ENCODE results near the gene HSD17B12. TPM values are rescaled to one million over a fixed set of nuclear protein-coding genes. Genes with fewer than 3 reads are reported as not detected.

HSD17B12 gene
- total and polyA plus RNA-seq, 2 experiments from 2014 or later = 128 to 168 TPM

- no peaks in the 10 kb centered on the region for H3K4me1 ChIP-seq (ENCODE audit: insufficient read depth)
- H4K20me1 ChIP-seq (replicated peaks; ENCODE audit: insufficient read depth) = peaks cover 8% of the 10 kb centered on the region; the same call in 1 of the 2 replicates
- H3K27ac ChIP-seq (ENCODE audit: low read depth) = no peak overlapping the region
- no peak for DNase-seq (ENCODE audit: low spot score)
- ATAC-seq = no peak
- H2AFZ ChIP-seq = no peak overlapping the region
- no peaks in the 10 kb centered on the region for H3K27me3 ChIP-seq (ENCODE audit: insufficient read depth)
- no peak overlapping the region for H3K4me3 ChIP-seq
- Mint-ChIP-seq H3K9me3 (no peaks in the 10 kb centered on the region), H3K4me3 (no peak overlapping the region), H3K36me3 (ENCODE audit: low read depth) (peaks cover 21% of the 10 kb centered on the region), H3K27me3 (ENCODE audit: insufficient read depth, low read depth, poor library complexity) (no peaks in the 10 kb centered on the region), H3K4me1 (no peaks in the 10 kb centered on the region), H3K27ac (no peak overlapping the region)
- H3F3A ChIP-seq (replicated peaks; ENCODE audit: low read depth) = no peaks in the 10 kb centered on the region
- peaks cover 12% of the 10 kb centered on the region; the same call in 1 of the 2 replicates for H3K36me3 ChIP-seq (ENCODE audit: insufficient read depth)
- TF ChIP-seq POLR2AphosphoS5 (IDR thresholded peaks at IDR 0.05; ENCODE audit: low read depth) (no peak), CREB1 (CRISPR knock-in tag; IDR thresholded peaks at IDR 0.05; ENCODE audit: low read depth) (no peak), REST (IDR thresholded peaks at IDR 0.05; ENCODE audit: unreplicated experiment) (no peak), ZNF331 (CRISPR knock-in tag; IDR thresholded peaks at IDR 0.05; ENCODE audit: low read depth) (no peak), ETS1 (IDR thresholded peaks at IDR 0.05) (no peak), EZH2phosphoT487 (IDR thresholded peaks at IDR 0.05; ENCODE audit: unreplicated experiment) (no peak), NANOG (IDR thresholded peaks at IDR 0.05; ENCODE audit: borderline replicate concordance) (no peak), STAT1 (IDR thresholded peaks at IDR 0.05; ENCODE audit: unreplicated experiment) (no peak), ZNF114 (CRISPR knock-in tag; IDR thresholded peaks at IDR 0.05) (no peak), JUNB (IDR thresholded peaks at IDR 0.05; ENCODE audit: unreplicated experiment) (no peak), EZH2 (IDR thresholded peaks at IDR 0.05; ENCODE audit: low read depth, unreplicated experiment) (no peak)
- TF ChIP-seq, protein P1, sequence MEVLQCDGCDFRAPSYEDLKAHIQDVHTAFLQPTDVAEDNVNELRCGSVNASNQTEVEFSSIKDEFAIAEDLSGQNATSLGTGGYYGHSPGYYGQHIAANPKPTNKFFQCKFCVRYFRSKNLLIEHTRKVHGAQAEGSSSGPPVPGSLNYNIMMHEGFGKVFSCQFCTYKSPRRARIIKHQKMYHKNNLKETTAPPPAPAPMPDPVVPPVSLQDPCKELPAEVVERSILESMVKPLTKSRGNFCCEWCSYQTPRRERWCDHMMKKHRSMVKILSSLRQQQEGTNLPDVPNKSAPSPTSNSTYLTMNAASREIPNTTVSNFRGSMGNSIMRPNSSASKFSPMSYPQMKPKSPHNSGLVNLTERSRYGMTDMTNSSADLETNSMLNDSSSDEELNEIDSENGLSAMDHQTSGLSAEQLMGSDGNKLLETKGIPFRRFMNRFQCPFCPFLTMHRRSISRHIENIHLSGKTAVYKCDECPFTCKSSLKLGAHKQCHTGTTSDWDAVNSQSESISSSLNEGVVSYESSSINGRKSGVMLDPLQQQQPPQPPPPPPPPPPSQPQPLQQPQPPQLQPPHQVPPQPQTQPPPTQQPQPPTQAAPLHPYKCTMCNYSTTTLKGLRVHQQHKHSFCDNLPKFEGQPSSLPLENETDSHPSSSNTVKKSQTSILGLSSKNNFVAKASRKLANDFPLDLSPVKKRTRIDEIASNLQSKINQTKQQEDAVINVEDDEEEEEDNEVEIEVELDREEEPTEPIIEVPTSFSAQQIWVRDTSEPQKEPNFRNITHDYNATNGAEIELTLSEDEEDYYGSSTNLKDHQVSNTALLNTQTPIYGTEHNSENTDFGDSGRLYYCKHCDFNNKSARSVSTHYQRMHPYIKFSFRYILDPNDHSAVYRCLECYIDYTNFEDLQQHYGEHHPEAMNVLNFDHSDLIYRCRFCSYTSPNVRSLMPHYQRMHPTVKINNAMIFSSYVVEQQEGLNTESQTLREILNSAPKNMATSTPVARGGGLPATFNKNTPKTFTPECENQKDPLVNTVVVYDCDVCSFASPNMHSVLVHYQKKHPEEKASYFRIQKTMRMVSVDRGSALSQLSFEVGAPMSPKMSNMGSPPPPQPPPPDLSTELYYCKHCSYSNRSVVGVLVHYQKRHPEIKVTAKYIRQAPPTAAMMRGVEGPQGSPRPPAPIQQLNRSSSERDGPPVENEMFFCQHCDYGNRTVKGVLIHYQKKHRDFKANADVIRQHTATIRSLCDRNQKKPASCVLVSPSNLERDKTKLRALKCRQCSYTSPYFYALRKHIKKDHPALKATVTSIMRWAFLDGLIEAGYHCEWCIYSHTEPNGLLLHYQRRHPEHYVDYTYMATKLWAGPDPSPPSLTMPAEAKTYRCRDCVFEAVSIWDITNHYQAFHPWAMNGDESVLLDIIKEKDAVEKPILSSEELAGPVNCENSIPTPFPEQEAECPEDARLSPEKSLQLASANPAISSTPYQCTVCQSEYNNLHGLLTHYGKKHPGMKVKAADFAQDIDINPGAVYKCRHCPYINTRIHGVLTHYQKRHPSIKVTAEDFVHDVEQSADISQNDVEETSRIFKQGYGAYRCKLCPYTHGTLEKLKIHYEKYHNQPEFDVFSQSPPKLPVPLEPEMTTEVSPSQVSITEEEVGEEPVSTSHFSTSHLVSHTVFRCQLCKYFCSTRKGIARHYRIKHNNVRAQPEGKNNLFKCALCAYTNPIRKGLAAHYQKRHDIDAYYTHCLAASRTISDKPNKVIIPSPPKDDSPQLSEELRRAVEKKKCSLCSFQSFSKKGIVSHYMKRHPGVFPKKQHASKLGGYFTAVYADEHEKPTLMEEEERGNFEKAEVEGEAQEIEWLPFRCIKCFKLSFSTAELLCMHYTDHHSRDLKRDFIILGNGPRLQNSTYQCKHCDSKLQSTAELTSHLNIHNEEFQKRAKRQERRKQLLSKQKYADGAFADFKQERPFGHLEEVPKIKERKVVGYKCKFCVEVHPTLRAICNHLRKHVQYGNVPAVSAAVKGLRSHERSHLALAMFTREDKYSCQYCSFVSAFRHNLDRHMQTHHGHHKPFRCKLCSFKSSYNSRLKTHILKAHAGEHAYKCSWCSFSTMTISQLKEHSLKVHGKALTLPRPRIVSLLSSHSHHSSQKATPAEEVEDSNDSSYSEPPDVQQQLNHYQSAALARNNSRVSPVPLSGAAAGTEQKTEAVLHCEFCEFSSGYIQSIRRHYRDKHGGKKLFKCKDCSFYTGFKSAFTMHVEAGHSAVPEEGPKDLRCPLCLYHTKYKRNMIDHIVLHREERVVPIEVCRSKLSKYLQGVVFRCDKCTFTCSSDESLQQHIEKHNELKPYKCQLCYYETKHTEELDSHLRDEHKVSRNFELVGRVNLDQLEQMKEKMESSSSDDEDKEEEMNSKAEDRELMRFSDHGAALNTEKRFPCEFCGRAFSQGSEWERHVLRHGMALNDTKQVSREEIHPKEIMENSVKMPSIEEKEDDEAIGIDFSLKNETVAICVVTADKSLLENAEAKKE (CRISPR knock-in tag; IDR thresholded peaks at IDR 0.05) = no peak
- TF ChIP-seq, protein P2, sequence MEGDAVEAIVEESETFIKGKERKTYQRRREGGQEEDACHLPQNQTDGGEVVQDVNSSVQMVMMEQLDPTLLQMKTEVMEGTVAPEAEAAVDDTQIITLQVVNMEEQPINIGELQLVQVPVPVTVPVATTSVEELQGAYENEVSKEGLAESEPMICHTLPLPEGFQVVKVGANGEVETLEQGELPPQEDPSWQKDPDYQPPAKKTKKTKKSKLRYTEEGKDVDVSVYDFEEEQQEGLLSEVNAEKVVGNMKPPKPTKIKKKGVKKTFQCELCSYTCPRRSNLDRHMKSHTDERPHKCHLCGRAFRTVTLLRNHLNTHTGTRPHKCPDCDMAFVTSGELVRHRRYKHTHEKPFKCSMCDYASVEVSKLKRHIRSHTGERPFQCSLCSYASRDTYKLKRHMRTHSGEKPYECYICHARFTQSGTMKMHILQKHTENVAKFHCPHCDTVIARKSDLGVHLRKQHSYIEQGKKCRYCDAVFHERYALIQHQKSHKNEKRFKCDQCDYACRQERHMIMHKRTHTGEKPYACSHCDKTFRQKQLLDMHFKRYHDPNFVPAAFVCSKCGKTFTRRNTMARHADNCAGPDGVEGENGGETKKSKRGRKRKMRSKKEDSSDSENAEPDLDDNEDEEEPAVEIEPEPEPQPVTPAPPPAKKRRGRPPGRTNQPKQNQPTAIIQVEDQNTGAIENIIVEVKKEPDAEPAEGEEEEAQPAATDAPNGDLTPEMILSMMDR (conservative IDR thresholded peaks at IDR 0.05; ENCODE audit: low read depth in 2 of 2) = no peak
- no peak overlapping the region for H3K4me2 ChIP-seq
- H3K79me2 ChIP-seq (replicated peaks; ENCODE audit: insufficient read depth) = no peaks in the 10 kb centered on the region
- H3K9me2 ChIP-seq (ENCODE audit: insufficient read depth) = no peaks in the 10 kb centered on the region
Measured at GRCh38 chr11:43835104-43835503, 154.6 kb downstream of the HSD17B12 start.

All from GM23338 (cell line).